NOMO-1 treated with dmso at 0.1 percent for 144 hours (cell line): ENCODE measurements around the gene MKLN1.

Experiments used
- DNase-seq: peaks from one replicate; lab custom pipeline; 2025; ENCODE audit not compliant: unreplicated experiment; lab: John Stamatoyannopoulos, UW

The MKLN1 gene

DNA sequence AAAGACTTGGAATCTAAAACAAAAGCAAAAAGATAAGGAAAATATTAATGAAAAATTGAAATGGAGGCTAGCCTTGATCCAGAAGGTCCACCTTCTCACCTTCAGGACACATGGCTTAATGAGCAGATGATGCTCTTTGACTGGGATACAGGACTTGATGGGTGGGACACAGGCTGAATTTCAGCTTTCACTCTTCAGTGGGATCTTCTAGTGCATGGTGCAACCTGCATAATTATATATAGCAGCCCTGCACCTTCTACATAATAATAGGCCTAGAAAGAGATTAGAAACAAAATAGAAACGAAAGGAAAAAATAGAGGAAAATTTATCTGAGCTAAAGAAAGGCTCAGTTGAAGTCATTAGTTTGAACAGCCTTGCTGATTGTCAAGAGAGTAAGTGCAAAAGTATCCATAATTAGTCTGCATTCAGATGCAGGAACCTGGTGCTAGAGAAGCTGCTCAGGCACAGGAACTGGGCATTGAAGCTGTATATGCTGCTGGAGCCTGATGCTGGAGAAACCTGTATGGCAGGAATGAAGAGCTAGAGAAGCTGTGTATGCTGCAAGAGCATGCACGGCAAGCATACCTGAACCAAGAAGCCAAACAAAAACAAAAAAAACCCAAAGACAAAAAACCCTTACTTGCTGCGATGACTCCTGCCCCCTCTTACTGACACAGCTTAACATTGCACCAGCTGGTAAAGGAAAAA, 19.4 kb downstream of the MKLN1 start:
- no peak for DNase-seq

GRCh38 chr7:131352032-131352431, 24.4 kb downstream of the MKLN1 start:
- no peak for DNase-seq

GRCh38 chr7:131354390-131354789, 26.7 kb downstream of the MKLN1 start:
- DNase-seq, result no peak

DNA sequence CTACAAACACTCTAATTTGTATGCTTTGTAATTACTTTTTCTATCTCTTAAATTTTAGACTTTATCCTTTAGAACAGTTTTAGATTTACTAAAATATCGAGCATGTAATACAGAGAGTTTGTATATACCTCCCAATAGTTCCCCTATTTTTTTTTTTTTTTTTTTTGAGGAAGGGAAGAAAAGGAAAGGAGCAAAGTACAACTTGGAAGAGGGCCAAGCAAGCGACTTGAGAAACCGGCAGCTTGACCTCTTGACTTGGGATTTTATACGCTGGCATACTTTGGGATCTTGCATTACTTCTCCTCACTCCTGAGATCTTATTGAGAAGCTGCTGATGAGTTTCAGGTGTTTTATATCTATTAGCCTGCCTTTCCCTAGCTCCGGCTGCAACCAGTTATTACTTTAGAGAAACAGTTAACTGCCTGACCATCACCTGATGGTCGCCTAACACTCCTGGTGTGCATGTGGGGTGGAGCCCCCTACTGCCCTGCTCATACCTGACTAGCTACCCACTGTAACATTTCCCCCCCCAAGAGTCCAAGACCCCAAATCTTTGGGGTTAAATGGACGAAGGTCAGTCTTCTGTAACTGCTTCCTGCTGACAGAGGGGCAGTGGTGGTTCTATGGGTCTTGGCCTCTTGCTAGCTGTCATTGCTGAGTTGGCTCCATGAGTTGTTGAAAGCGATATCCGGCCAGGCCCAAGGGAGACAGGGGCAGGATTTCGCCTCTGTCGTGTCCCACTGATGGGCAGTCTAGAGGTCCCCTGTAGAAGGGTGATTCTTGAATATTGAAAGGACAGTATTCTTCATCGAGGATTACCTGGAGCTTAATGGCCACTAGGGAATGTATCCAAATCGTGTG, 28.5 kb downstream of the MKLN1 start:
- no peak for DNase-seq

DNA sequence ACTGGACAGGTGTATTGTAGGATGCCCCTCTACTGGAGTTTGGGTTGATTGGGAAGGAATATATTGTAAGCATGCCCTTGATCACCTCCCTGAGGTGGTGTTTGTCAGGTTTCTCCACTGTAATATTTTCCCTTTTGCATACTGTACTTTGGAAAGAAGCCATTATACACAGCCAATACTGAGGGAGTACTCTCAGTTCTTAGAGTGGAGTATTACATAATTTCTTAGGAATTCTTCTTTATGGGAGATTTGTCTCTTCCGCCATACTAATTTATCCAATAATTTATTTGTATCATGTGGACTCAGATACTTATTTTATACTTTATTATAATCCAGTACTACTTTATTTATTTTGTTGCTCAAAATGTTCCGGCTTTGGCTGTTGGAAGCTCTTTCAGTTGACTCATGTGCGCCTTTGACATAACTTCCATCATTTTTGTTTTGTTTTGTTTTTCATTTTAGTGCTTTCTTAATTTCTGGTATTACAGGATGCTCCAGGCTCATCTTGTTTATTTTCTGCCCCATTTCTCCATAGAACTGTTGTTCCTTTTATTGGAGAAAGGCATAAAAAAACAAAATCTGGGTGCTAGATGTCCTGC, 29.7 kb downstream of the MKLN1 start:
- DNase-seq, result no peak

GRCh38 chr7:131358636-131359035, 31.0 kb downstream of the MKLN1 start:
- no peak for DNase-seq

- DNase-seq, result no peak
Measured at GRCh38 chr7:131359136-131359776, 31.6 kb downstream of the MKLN1 start.

GRCh38 chr7:131363719-131364118, 36.0 kb downstream of the MKLN1 start:
- DNase-seq, result no peak

- DNase-seq, result no peak
Measured at GRCh38 chr7:131364767-131365344, 37.2 kb downstream of the MKLN1 start.

- no peak for DNase-seq
Measured at GRCh38 chr7:131365838-131366237, 38.2 kb downstream of the MKLN1 start.

DNA sequence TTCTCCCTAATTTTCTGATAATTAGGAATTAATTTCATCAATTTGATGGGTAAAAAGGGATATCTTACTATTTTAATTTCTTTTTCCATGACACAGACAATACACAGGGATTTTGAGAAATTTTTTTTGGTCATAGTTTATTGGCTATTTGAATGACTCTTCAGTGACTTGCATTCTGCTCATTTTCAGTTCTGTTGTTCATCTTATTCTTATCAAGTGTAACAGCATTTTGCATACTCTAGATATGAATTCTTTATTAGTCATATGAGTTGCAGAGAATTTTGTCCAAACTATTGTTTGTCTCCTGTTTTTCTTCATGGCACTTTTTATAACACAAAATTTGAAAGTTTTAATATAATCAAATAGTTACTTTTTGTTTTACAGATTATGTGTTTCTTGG, 41.7 kb downstream of the MKLN1 start:
- DNase-seq, result no peak

DNA sequence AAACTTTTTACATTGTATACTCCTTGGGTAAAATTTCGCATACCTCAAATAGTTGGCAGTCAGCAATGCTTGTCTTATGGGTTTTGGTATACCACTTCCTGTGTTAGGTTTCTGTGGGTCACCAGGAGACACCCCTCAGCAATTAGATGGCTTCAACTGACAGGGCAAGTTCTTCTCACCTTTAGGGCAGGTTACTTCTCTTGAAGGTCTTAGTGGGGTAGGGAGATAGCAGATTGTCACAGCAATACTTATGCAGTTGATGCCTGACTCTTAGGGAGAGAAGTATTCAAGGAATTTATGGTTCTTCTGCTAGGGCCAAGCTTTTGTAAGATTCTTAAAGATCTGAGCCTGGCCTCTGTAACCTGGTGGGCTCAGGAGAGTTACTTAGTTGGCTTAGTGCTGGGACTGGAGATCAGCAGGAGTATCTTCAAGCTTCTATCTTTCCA, 42.9 kb downstream of the MKLN1 start:
- no peak for DNase-seq

DNA sequence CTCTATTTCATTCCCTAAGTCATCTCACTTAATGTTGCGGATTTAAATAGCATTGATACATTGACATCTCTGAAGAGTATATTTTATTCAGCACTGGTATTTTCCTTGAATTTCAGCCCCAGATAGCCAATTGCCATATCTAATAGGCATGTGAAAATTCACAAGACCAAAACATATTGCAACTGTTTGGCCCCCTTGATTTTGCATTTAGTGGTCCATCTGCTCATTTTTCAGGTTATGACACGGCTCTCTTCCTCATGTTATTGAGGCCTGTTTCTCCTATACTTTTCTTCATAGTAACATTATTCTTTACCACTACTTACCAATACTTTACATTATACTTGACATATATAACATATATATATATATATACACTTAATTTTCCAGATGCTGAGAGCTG, 43.7 kb downstream of the MKLN1 start:
- no peak for DNase-seq

- no peak for DNase-seq
Measured at GRCh38 chr7:131372554-131372953, 44.9 kb downstream of the MKLN1 start.

DNA sequence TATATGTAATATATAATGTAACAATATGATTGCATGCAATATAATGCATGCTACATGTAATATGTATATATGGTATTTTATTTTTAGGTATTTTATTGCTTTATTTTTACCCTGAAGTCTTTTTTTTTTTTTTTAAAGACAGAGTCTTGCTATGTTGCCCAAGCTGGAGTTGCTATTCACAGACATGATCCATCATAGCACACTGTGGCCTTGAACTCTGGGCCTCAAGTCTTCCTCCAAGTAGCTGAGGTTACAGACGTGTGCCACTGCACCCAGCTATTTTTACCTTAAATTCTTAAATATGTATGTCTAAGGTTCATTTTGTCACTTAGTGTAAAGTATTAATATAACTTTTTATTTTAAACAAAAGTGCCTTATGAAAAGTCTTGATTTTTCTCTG, 47.1 kb downstream of the MKLN1 start:
- no peak for DNase-seq

- no peak for DNase-seq
Measured at GRCh38 chr7:131381069-131381838, 53.6 kb downstream of the MKLN1 start.

DNA sequence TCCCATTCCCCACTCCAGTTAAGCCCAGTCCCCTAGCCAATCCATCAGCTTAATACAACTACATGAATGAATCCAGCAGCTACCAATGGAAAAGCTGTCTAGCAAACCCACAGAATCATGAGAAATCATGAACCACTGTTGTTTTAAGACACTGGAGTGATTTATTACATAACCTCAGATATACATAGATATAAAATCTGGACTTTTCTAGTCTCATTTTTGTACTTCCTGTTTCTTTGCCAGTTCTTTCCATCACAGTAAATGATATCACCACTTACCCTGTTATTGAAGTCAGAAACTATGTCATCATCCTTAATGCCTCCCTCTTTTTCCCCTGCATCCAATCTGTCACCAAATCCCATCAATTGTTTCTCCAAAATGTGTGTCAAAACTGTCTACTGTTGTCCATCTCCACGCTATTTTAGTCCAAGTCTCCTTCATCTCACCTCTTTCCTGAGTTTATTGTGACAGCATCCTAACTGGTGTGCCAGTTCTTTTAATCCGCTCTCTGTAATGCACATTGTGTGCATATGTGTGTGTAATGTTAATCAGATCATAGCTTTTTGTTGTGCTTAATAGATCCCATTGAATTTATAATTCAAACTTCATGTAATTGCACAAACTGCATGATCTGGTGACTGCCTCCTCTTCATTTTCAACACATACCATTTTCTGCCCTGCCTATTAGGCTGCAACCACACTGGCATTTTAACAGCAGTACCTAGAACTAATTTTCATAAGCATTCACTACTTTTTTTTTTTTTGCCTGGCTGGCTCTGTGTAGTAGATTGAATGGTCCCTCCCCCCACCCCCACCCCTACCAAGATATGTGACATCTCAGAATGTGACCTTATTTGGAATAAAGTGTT, 56.0 kb downstream of the MKLN1 start:
- DNase-seq, result no peak

GRCh38 chr7:131384286-131384635, 56.6 kb downstream of the MKLN1 start:
- DNase-seq, result no peak

- no peak for DNase-seq
Measured at GRCh38 chr7:131385039-131385605, 57.4 kb downstream of the MKLN1 start.
